SK-N-SH treated with all-trans-retinoic acid at 6 μM for 48 hours (cell line): ENCODE measurements around the gene KCNJ16.

Experiments
- GLIS3 ChIP-seq: fragments of 250-450 bp; sonication (Bioruptor Pico); IDR thresholded peaks from 2 replicates; pipeline ENCODE4 v1.5.0; 2020; ENCODE audit warnings: mild to moderate bottlenecking, moderate library complexity
- PATZ1 ChIP-seq: fragments of 250-450 bp; sonication (Bioruptor Pico); IDR thresholded peaks from 2 replicates; pipeline ENCODE4 v1.8.0; 2020; ENCODE audit warnings: mild to moderate bottlenecking, moderate library complexity, borderline replicate concordance
- POU6F1 ChIP-seq: fragments of 250-450 bp; sonication (Bioruptor Pico); IDR thresholded peaks from 2 replicates; pipeline ENCODE4 v1.8.0; 2021; ENCODE audit warnings: low read depth, mild to moderate bottlenecking, moderate library complexity, borderline replicate concordance
- TSHZ2 ChIP-seq: fragments of 250-450 bp; sonication (Bioruptor Pico); IDR thresholded peaks from 2 replicates; pipeline ENCODE4 v1.5.0; 2020; ENCODE audit warnings: mild to moderate bottlenecking, moderate library complexity
- ZFP3 ChIP-seq: fragments of 250-450 bp; sonication (Bioruptor Pico); IDR thresholded peaks from 2 replicates; pipeline ENCODE4 v1.5.0; 2020; ENCODE audit warnings: mild to moderate bottlenecking, moderate library complexity
- ZFP30 ChIP-seq: fragments of 450-650 bp; formaldehyde crosslinking; IDR thresholded peaks from 2 replicates; pipeline ENCODE4 v1.5.0; 2022; ENCODE audit warnings: mild to moderate bottlenecking, moderate library complexity
- ZNF70 ChIP-seq: fragments of 450-650 bp; formaldehyde crosslinking; IDR thresholded peaks from 2 replicates; pipeline ENCODE4 v1.5.0; 2020; ENCODE audit warnings: mild to moderate bottlenecking, moderate library complexity

DNA sequence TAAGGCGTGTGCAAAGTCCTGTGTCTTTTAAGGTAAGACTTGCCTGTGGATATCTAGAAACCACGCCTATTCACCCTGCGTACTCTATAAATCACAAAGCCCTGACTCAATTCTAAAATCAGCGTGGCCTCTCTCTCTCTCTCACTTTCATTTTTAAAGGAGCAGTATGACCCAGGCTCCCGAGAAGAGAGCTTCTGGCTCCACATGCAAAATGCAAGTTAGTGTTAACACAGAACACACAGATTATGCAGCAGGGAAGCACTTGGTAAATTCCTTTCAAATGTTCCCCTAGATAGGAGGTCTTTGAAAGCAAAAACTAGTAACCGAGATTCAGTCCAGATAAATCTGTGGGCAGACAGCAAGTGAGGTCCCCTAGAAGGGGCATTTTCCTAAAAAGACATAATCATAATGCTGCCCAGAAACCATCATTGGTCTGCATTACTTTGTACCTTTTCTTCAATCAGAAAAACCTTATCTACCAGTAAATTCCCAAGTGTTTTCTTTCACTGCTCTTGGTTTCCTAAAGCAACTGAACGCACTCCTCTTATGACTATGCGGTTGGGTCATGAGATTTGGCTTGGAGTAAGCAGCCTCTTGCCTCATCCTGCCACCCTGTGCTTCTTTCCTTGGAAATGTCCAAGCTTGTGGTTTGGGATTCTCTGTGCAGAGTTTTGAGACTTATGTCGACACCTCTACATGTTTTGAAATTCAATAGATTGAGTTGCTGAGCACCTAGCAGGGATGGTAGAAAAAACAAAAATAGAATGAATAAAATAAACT, 62.6 kb downstream of the KCNJ16 start:
- no peak for TF ChIP-seq GLIS3 (CRISPR knock-in tag)
- TF ChIP-seq ZNF70 (CRISPR knock-in tag): no peak
- no peak for TF ChIP-seq ZFP3
- TF ChIP-seq PATZ1: no peak
- no peak for TF ChIP-seq ZFP30 (CRISPR knock-in tag)
- TF ChIP-seq POU6F1: no peak
- TF ChIP-seq TSHZ2 (CRISPR knock-in tag): no peak
